T-helper 17 cell (primary cell): ENCODE results near the gene RPS26. TPM values are rescaled to one million over a fixed set of nuclear protein-coding genes. Genes with fewer than 3 reads are reported as not detected.

Source experiments
- ATAC-seq: fragments of 150-1000 bp; cut with Tn5 transposase; 2 replicates; pipeline ENCODE4 v1.10.0; 2021; ENCODE audit warnings: mild to moderate bottlenecking, moderate library complexity
- DNase-seq, 3 donors: peaks; one replicate each; pipeline versions ENCODE4 v3.0.0 to v3.0.0-alpha.2; 2020 to 2021
- H3K9me3 ChIP-seq: one replicate; pipeline ENCODE4 v1.7.0; 2013; ENCODE audit warnings: low read length, mild to moderate bottlenecking; ENCODE audit not compliant: control insufficient read depth, poor library complexity, severe bottlenecking
- H3K27ac Mint-ChIP-seq: one replicate; pipeline ENCODE4 v1.8.0; 2022; ENCODE audit warnings: mild to moderate bottlenecking, moderate library complexity, mixed read lengths
- H3K27me3 Mint-ChIP-seq: one replicate; pipeline ENCODE4 v1.8.0; 2022; ENCODE audit warnings: mixed read lengths
- H3K36me3 Mint-ChIP-seq: one replicate; pipeline ENCODE4 v1.8.0; 2022; ENCODE audit warnings: low read depth, mixed read lengths
- H3K4me1 Mint-ChIP-seq: one replicate; pipeline ENCODE4 v1.8.0; 2022; ENCODE audit warnings: mild to moderate bottlenecking, mixed read lengths
- H3K4me3 Mint-ChIP-seq: one replicate; pipeline ENCODE4 v1.8.0; 2022; ENCODE audit warnings: mild to moderate bottlenecking, moderate library complexity, mixed read lengths
- total RNA-seq, 4 donors: library from RNA in 2 of 4; stranded (reverse) in 2 of 4; gene quantifications; one replicate each; pipeline ENCODE4 v1.2.3 and lab custom pipeline; 2022 to 2026

Gene RPS26
- total RNA-seq, 2 donors from 2014 or later = 46.9 to 72.3 TPM

GRCh38 chr12:56007564-56008559, 33.9 kb upstream of the RPS26 start:
- peaks cover 26% of the 10 kb centered on the region for H3K4me1 Mint-ChIP-seq
- peak overlapping the region; percentile 94 for H3K4me3 Mint-ChIP-seq
- DNase-seq (peak; percentile 57 to 76 (median 69)), ATAC-seq (peak; percentile 89)
- no peaks in the 10 kb centered on the region for H3K36me3 Mint-ChIP-seq
- H3K9me3 ChIP-seq = no peaks in the 10 kb centered on the region
- no peaks in the 10 kb centered on the region for H3K27me3 Mint-ChIP-seq
- H3K27ac Mint-ChIP-seq = peak overlapping the region; percentile 78

- DNase-seq (no peak), ATAC-seq (no peak)
- no peaks in the 10 kb centered on the region for H3K9me3 ChIP-seq
- H3K27ac Mint-ChIP-seq = no peak overlapping the region
- H3K36me3 Mint-ChIP-seq = no peaks in the 10 kb centered on the region
- H3K4me1 Mint-ChIP-seq = peaks cover 23% of the 10 kb centered on the region
- no peak overlapping the region for H3K4me3 Mint-ChIP-seq
- no peaks in the 10 kb centered on the region for H3K27me3 Mint-ChIP-seq
These were observed 31.6 kb upstream of the RPS26 start for GRCh38 chr12:56010111-56010570.

- no peak overlapping the region for H3K27ac Mint-ChIP-seq
- peaks cover 20% of the 10 kb centered on the region for H3K4me1 Mint-ChIP-seq
- H3K9me3 ChIP-seq = no peaks in the 10 kb centered on the region
- ATAC-seq (no peak), DNase-seq (no peak)
- no peaks in the 10 kb centered on the region for H3K27me3 Mint-ChIP-seq
- no peak overlapping the region for H3K4me3 Mint-ChIP-seq
- no peaks in the 10 kb centered on the region for H3K36me3 Mint-ChIP-seq
These were observed 30.1 kb upstream of the RPS26 start for GRCh38 chr12:56011509-56012090.

GRCh38 chr12:56013482-56013881, 28.2 kb upstream of the RPS26 start:
- Mint-ChIP-seq H3K27ac (no peak overlapping the region), H3K4me1 (peaks cover 9% of the 10 kb centered on the region), H3K36me3 (no peaks in the 10 kb centered on the region), H3K4me3 (no peak overlapping the region), H3K27me3 (no peaks in the 10 kb centered on the region)
- ATAC-seq = no peak
- no peak for DNase-seq
- H3K9me3 ChIP-seq = no peaks in the 10 kb centered on the region

GRCh38 chr12:56014205-56014604, 27.5 kb upstream of the RPS26 start:
- no peak for ATAC-seq
- no peak for DNase-seq
- peaks cover 5% of the 10 kb centered on the region for H3K4me1 Mint-ChIP-seq
- peak overlapping the region; percentile 19 for H3K27ac Mint-ChIP-seq
- H3K36me3 Mint-ChIP-seq = no peaks in the 10 kb centered on the region
- no peak overlapping the region for H3K4me3 Mint-ChIP-seq
- H3K9me3 ChIP-seq = no peaks in the 10 kb centered on the region
- H3K27me3 Mint-ChIP-seq = no peaks in the 10 kb centered on the region

- Mint-ChIP-seq H3K27me3 (no peaks in the 10 kb centered on the region), H3K36me3 (peaks cover 2% of the 10 kb centered on the region), H3K4me1 (peaks cover 22% of the 10 kb centered on the region), H3K4me3 (no peak overlapping the region), H3K27ac (no peak overlapping the region)
- no peak for DNase-seq
- no peaks in the 10 kb centered on the region for H3K9me3 ChIP-seq
- no peak for ATAC-seq
These were observed 24.5 kb upstream of the RPS26 start for GRCh38 chr12:56017181-56017580.

GRCh38 chr12:56018356-56018755, 23.4 kb upstream of the RPS26 start:
- Mint-ChIP-seq H3K27me3 (no peaks in the 10 kb centered on the region), H3K4me3 (no peak overlapping the region), H3K27ac (no peak overlapping the region), H3K4me1 (peaks cover 26% of the 10 kb centered on the region), H3K36me3 (peaks cover 2% of the 10 kb centered on the region)
- DNase-seq = no peak
- no peak for ATAC-seq
- no peaks in the 10 kb centered on the region for H3K9me3 ChIP-seq

GRCh38 chr12:56020423-56021184, 21.1 kb upstream of the RPS26 start, which contains the start of gene IKZF4:
IKZF4 (plus strand) TSS chr12:56021043; CDS start chr12:56021494, 451 bp downstream.
- DNase-seq = no peak

GRCh38 chr12:56021889-56022497, 19.7 kb upstream of the RPS26 start:
- H3K4me1 Mint-ChIP-seq = peaks cover 31% of the 10 kb centered on the region
- no peaks in the 10 kb centered on the region for H3K27me3 Mint-ChIP-seq
- H3K9me3 ChIP-seq = no peaks in the 10 kb centered on the region
- ATAC-seq = peak; percentile 9
- no peak for DNase-seq
- H3K27ac Mint-ChIP-seq = peak overlapping the region; percentile 97
- H3K36me3 Mint-ChIP-seq = peaks cover 7% of the 10 kb centered on the region
- peak overlapping the region; percentile 99 for H3K4me3 Mint-ChIP-seq

More at GRCh38 chr12:56020423-56021184, 21.1 kb upstream of the RPS26 start, which contains the start of gene IKZF4:
- ATAC-seq = peak; percentile 57
- no peaks in the 10 kb centered on the region for H3K9me3 ChIP-seq
- Mint-ChIP-seq H3K4me1 (peaks cover 33% of the 10 kb centered on the region), H3K27me3 (no peaks in the 10 kb centered on the region), H3K36me3 (peaks cover 7% of the 10 kb centered on the region), H3K4me3 (peak within 1 kb of the TSS; percentile 99), H3K27ac (peak within 1 kb of the TSS; percentile 97)

GRCh38 chr12:56028511-56029165, 13.1 kb upstream of the RPS26 start:
- ATAC-seq = no peak
- DNase-seq = no peak
- Mint-ChIP-seq H3K27ac (peak overlapping the region; percentile 39), H3K36me3 (peaks cover 9% of the 10 kb centered on the region), H3K4me3 (peak overlapping the region; percentile 62), H3K27me3 (no peaks in the 10 kb centered on the region), H3K4me1 (peaks cover 29% of the 10 kb centered on the region)
- H3K9me3 ChIP-seq = no peaks in the 10 kb centered on the region

- Mint-ChIP-seq H3K36me3 (peaks cover 7% of the 10 kb centered on the region), H3K27ac (peak overlapping the region; percentile 39), H3K27me3 (no peaks in the 10 kb centered on the region)
These were observed 12.6 kb upstream of the RPS26 start for GRCh38 chr12:56029166-56029519.

GRCh38 chr12:56029666-56030293, 11.9 kb upstream of the RPS26 start:
- Mint-ChIP-seq H3K27ac (peak overlapping the region; percentile 39), H3K36me3 (peaks cover 7% of the 10 kb centered on the region), H3K4me3 (no peak overlapping the region), H3K27me3 (no peaks in the 10 kb centered on the region), H3K4me1 (peaks cover 26% of the 10 kb centered on the region)
- no peaks in the 10 kb centered on the region for H3K9me3 ChIP-seq
- ATAC-seq = peak; percentile 39
- DNase-seq = no peak

More at GRCh38 chr12:56029166-56029519, 12.6 kb upstream of the RPS26 start:
- no peak for DNase-seq
- no peak for ATAC-seq
- H3K4me3 Mint-ChIP-seq = peak overlapping the region; percentile 62
- no peaks in the 10 kb centered on the region for H3K9me3 ChIP-seq
- peaks cover 26% of the 10 kb centered on the region for H3K4me1 Mint-ChIP-seq
